PFSK-1 (cell line): ENCODE measurements around the gene ZNF580.

Experiments used
- FOXP2 ChIP-seq: optimal IDR thresholded peaks from 2 replicates; pipeline ENCODE3; 2011; ENCODE audit warnings: borderline replicate concordance, control low read depth, inconsistent platforms; ENCODE audit not compliant: insufficient read depth; ENCODE audit errors: extremely low read length, extremely low read depth
- POLR2AphosphoS5 ChIP-seq: IDR thresholded peaks from 2 replicates; pipeline ENCODE4 v1.6.1; 2012; ENCODE audit warnings: low read depth, mild to moderate bottlenecking, control low read depth, low read length, moderate library complexity
- REST ChIP-seq, 2 experiments: IDR thresholded peaks; 2 replicates each; pipeline versions ENCODE4 v1.6.1 to v1.8.0; 2011 to 2012; ENCODE audit warnings: low read depth in 2 of 2, low read length in 2 of 2, control low read depth in 1 of 2, inconsistent platforms in 1 of 2, mild to moderate bottlenecking in 1 of 2, moderate library complexity in 1 of 2; ENCODE audit not compliant: insufficient read depth in 1 of 2
- TAF1 ChIP-seq: IDR thresholded peaks from 2 replicates; pipeline ENCODE4 v1.6.1; 2012; ENCODE audit warnings: low read length, control low read depth, borderline replicate concordance; ENCODE audit not compliant: insufficient read depth

DNA sequence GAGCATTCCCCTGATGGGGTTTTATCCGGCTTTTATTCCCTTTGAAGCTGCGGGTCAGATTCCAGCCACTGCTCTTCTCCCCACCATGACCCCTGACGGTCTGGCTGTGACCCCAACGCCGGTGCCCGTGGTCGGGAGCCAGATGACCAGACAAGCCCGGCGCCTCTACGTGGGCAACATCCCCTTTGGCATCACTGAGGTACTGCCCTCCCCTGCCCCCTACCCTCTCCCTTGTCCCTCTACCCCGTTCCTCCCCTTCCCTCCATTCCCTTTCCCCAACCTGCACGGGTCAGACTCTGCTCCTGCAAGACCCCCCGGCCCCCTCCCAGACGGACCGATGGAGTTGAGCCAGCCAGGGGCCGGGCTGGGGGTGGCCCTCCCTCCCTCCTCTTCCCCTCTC, 20.2 kb downstream of the ZNF580 start:
- no peak for TF ChIP-seq REST (IDR thresholded peaks at IDR 0.05; ENCODE audit: insufficient read depth in 1 of 2, low read depth in 2 of 2, low read length in 2 of 2)
- TF ChIP-seq TAF1: no peak
- TF ChIP-seq POLR2AphosphoS5: no peak
- TF ChIP-seq FOXP2: no peak
